NCI-H2081 treated with DMSO at 0.1 percent for 48 hours (cell line): ENCODE results near the gene CXCL17.
"Not testable (repeated sequence)": the region's sequence is repeated elsewhere in the genome, so short reads cannot be mapped to it uniquely, and the experiment has no call there.

Experiments
- DNase-seq: peaks from one replicate; lab custom pipeline; 2025; lab: John Stamatoyannopoulos, UW

The CXCL17 gene

GRCh38 chr19:42465827-42466280 lies 23.1 kb upstream of the CXCL17 start:
- no peak for DNase-seq

- DNase-seq = no peak
Observed at GRCh38 chr19:42461700-42462324, 19.1 kb upstream of the CXCL17 start.

DNA sequence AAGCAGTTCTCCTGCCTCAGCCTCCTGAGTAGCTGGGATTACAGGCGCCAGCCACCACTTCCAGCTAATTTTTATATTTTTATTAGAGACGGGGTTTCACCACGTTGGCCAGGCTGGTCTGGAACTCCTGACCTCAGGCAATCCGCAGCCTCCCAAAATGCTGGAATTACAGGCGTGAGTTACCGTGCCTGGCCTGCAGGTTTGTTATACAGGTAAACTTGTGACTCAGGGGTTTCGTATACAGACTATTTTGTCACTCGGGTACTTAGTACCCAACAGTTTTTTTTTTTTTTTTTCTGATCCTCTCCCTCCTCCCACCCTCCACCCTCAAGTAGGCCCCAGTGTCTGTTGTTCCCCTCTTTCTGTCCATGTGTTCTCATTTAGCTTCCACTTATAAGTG lies 18.5 kb upstream of the CXCL17 start:
- not testable (repeated sequence) for DNase-seq

- DNase-seq = no peak
Observed at GRCh38 chr19:42459926-42460325, 17.2 kb upstream of the CXCL17 start.

GRCh38 chr19:42455621-42456081 lies 12.9 kb upstream of the CXCL17 start:
- DNase-seq = no peak

- DNase-seq = no peak
Observed at GRCh38 chr19:42455086-42455485, 12.3 kb upstream of the CXCL17 start.

- DNase-seq = no peak
Observed at GRCh38 chr19:42452590-42452989, 9.8 kb upstream of the CXCL17 start.

DNA sequence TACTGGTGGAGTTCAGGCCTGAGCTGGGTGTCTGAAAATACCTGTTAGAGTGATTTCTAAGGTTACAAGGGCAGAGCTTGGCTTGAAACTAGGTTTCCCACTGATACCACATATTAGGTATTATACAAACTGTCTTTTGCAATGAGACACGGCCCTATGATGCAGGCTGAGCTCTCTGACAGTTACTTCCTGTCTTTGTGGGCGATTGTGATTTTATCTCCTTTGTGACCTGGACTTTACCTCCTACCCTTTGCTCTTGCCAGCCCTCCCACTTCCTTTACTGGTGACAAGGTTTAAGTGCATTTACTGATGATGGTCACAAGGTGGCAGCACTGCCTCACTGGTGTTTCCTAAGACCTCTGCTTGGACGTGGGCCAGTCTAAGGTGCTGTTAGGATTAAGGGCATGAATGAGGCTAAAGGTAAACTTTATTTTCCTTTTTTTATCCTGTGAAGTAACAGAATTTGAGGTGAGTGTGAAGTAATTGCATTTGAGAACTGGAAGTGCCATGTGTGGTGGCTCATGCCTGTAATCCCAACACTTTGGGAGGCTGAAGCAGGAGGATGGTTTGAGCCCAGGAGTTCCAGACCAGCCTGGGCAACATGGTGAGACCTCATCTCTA lies 7.7 kb upstream of the CXCL17 start:
- peak; percentile 41 for DNase-seq

DNA sequence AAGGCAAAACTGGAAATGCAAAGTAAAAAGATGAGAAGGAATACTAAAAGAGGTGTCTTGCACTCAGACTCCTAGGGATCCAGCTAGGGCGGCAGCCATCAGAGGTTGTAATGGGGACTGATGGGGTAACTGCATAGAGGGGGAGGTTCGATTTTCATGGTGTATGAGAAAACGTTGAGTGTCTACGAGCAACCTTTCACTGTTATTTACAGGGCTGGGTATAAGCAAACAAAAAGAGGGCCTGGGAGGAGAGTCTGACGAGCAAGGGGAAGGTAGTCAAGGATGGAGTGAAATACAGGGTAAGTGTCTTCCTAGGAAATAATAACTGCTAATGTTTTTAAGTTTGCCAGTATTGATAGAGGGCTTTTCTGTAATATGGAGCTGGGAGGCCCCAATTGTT lies 5.6 kb upstream of the CXCL17 start:
- not testable (repeated sequence) for DNase-seq

- DNase-seq = no peak
Observed at GRCh38 chr19:42445948-42446347, 3.2 kb upstream of the CXCL17 start.

DNA sequence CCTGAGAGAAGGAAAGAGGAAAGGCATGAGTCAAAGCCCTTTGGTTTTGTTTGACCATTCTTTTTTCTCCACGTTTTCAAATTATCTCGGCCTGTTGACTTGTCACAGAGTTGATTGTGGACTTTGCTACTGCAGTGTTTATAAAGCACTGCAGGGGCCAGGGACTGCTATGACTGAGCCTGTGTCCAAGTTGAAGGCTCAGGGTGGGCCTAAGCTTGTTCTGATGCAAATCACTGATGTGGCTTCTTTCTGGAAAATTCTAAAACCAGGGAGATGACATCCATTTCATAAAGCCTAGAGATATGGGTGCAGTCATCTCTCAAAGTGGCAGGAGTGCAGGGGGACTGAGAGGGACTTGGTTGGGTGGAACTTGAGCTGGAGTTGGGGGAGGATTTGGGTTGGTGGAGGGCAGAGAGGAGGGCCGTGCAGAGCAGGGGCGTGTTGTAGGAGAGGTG lies 1.2 kb upstream of the CXCL17 start:
- DNase-seq = no peak

DNA sequence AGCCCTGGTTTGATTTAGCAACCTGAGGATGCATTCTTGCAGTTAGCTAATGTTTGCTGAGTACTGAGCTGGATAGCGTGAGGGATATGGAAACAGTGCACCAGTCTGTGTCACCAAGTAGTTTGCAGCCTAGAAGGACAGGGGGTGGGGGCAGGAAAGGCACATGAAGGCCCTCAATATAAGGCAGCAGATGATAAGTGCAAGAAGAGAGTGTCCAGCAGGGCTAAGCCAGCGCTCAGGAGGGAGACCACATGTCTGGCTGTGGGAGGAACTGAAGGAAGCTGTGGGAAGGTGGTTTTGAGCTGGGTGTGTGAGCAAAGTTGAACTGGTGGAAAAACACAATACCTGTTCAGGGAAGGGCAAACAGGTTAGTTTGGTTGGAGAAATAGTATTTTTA lies 1.7 kb downstream of the CXCL17 start:
- DNase-seq = no peak

DNA sequence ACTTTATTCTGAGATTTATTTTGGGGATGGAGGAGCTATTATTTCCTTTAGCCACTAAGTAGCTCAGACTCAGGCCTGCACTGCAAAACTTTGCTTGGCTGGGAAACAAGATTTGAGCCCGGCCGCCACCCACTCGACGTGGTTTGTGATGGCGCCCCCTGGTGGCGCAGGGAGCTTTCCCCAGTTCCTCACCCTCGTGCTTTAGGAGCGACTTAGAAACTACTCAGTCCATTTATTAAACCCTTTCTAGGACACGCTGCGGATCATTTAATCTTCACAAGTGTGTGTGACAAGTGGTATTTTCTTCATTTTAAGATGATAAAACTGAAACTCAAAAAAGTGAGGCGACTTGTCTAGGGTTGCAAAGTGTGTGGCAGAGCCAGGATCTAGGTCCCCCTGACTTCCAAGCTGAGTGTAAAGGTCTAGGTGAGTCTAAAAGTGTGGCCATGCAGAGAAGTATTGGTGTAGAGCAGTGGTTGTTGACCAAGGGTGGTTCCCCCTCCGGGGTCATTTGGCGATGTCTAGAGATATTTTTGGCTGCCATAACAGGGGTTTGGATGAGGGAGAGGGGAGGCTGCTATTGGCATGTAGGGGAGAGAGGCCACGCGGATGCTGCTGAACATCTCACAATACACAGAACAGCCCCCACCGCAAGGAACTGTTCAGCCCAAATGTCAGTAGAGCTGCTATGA lies 2.2 kb downstream of the CXCL17 start:
- DNase-seq = no peak

DNA sequence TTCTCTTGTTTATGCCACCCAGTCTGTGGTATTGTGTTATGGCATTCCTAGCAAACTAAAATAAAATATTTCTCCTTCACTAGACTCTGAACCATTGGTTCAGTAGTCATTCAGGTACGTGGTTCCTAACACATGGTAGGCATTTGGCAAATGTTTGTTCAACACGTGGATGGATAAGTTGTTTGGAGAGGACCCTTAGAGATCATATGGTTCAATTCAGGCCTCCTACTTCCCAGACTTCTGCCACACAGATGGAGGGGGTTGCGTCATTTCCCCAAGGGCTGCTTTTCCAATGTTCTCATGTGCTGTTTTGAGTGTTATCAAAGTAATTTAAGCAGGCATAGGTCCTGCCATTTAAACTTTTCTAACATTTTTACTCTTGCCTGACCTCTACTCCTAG lies 6.7 kb downstream of the CXCL17 start:
- DNase-seq = no peak

DNA sequence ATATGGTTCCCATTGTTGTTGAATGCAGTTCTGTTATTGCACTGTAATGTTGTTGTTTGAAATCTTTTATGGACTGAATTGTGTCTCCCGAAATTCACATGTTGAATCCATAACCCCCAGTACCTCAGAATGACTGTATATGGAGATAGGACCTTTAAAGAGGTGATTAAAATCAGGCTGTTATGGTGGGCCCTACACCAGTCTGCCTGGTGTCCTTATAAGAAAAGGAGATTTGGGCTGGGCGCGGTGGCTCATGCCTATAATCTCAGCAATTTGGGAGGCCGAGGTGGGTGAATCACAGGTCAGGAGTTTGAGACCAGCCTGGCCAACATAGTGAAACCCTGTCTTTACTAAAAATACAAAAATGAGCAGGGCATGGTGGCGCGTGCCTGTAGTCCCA lies 7.4 kb downstream of the CXCL17 start:
- no peak for DNase-seq

GRCh38 chr19:42433503-42434260 lies 9.1 kb downstream of the CXCL17 start:
- DNase-seq = no peak

- no peak for DNase-seq
Observed at GRCh38 chr19:42431486-42431885, 11.3 kb downstream of the CXCL17 start.

DNA sequence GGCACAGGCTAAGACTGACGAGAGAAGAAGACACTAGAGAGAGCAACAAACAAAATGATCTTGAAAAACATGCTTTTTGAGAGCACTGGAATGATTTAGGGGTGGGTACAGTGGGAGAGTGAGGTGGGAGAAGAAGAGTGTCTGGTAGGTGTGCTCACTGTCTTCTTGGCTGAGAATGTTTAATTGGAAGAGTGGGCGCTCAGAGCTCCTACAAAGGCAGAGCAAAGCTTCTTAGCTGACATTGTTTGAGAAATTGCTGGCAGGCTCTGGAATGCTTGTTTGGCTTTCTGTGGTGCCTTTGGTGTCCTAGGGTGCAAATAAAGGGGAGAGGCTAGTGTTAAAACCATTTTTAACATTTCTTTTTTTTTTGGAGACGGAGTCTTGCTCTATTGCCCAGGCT lies 14.1 kb downstream of the CXCL17 start:
- no peak for DNase-seq

GRCh38 chr19:42427313-42427712 lies 15.4 kb downstream of the CXCL17 start, which contains the start of gene LIPE:
Gene LIPE (minus strand): TSS chr19:42427388. CDS start chr19:42427149, 239 bp downstream.
- no peak for DNase-seq

GRCh38 chr19:42426643-42427042 lies 16.1 kb downstream of the CXCL17 start:
- DNase-seq = no peak

DNA sequence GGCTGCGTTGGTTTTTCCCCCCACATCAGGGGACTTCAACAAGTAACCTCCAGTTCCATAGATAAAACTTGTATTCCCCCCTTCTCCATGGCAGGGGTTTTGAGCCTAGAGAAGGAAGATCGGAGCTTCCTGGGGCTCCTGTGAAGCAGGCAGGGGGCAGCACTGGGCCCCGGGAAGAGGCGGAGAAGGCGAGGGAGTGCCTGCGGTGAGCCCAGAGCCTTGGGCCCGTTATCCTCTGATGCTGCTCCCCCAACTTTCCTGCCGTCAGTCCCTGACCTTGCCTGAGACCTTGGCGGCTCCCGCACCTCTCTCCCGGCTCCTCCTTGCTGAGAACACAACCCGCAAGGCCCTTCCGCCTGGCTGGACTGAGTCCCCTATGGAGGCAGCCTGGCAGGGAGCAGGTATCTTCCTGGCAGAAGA lies 18.0 kb downstream of the CXCL17 start:
- DNase-seq = no peak

GRCh38 chr19:42424345-42424707 lies 18.4 kb downstream of the CXCL17 start:
- no peak for DNase-seq
